T-helper 1 cell treated with Interleukin-12 subunit alpha and Interleukin-12 subunit beta and Interleukin-4 antibody, amounts not matched to agents 30 μg/mL and 1 μg/mL, for 36 hours (primary cell): ENCODE data around the gene GPR135.

Source experiments
- H3K27ac Mint-ChIP-seq: one replicate; pipeline ENCODE4 v1.8.0; 2021; ENCODE audit warnings: mild to moderate bottlenecking, mixed read lengths
- H3K27me3 Mint-ChIP-seq: one replicate; pipeline ENCODE4 v1.8.0; 2021; ENCODE audit warnings: low read depth, mixed read lengths
- H3K36me3 Mint-ChIP-seq: one replicate; pipeline ENCODE4 v1.8.0; 2021; ENCODE audit warnings: low read depth, mixed read lengths
- H3K4me1 Mint-ChIP-seq: one replicate; pipeline ENCODE4 v1.8.0; 2021; ENCODE audit warnings: low read depth, mixed read lengths
- H3K4me3 Mint-ChIP-seq: one replicate; pipeline ENCODE4 v1.8.0; 2021; ENCODE audit warnings: mild to moderate bottlenecking, moderate library complexity, mixed read lengths
- H3K9me3 Mint-ChIP-seq: one replicate; pipeline ENCODE4 v1.8.0; 2021; ENCODE audit warnings: mixed read lengths

Gene GPR135

GRCh38 chr14:59422069-59422881 is 42.9 kb downstream of the GPR135 start:
- H3K9me3 Mint-ChIP-seq = no peaks in the 10 kb centered on the region
- peaks cover 11% of the 10 kb centered on the region for H3K27me3 Mint-ChIP-seq
- H3K36me3 Mint-ChIP-seq = no peaks in the 10 kb centered on the region
- no peak overlapping the region for H3K27ac Mint-ChIP-seq
- no peak overlapping the region for H3K4me3 Mint-ChIP-seq
- no peaks in the 10 kb centered on the region for H3K4me1 Mint-ChIP-seq

- Mint-ChIP-seq H3K27ac (no peak overlapping the region), H3K4me1 (no peaks in the 10 kb centered on the region), H3K9me3 (no peaks in the 10 kb centered on the region), H3K36me3 (no peaks in the 10 kb centered on the region), H3K4me3 (no peak overlapping the region), H3K27me3 (no peaks in the 10 kb centered on the region)
Observed at GRCh38 chr14:59419303-59419702, 45.9 kb downstream of the GPR135 start.

- H3K36me3 Mint-ChIP-seq = peaks cover under 1% of the 10 kb centered on the region
- no peak overlapping the region for H3K4me3 Mint-ChIP-seq
- H3K9me3 Mint-ChIP-seq = no peaks in the 10 kb centered on the region
- no peak overlapping the region for H3K27ac Mint-ChIP-seq
- H3K4me1 Mint-ChIP-seq = no peaks in the 10 kb centered on the region
- H3K27me3 Mint-ChIP-seq = no peaks in the 10 kb centered on the region
Observed at GRCh38 chr14:59417311-59417710, 47.9 kb downstream of the GPR135 start.

- no peak overlapping the region for H3K27ac Mint-ChIP-seq
- no peak overlapping the region for H3K4me3 Mint-ChIP-seq
- peaks cover 2% of the 10 kb centered on the region for H3K36me3 Mint-ChIP-seq
- no peaks in the 10 kb centered on the region for H3K4me1 Mint-ChIP-seq
- peaks cover under 1% of the 10 kb centered on the region for H3K27me3 Mint-ChIP-seq
- no peaks in the 10 kb centered on the region for H3K9me3 Mint-ChIP-seq
Observed at GRCh38 chr14:59415836-59416602, 49.2 kb downstream of the GPR135 start.
